ENCODE measurements around the gene PLEKHM3. TPM values are rescaled to one million over a fixed set of nuclear protein-coding genes. Genes with fewer than 3 reads are reported as not detected.

Gene PLEKHM3
- total and polyA plus RNA-seq, 2 of the 13 experiments (the other 11 are each of a cell fraction or from before 2014, with no cell fraction given), result 4.5 to 4.7 TPM

GRCh38 chr2:207819839-207820784, 205.2 kb downstream of the PLEKHM3 start (continued):
- TF ChIP-seq GLI4 (CRISPR knock-in tag; IDR thresholded peaks at IDR 0.05; ENCODE audit: borderline replicate concordance) (no peak), RBAK (CRISPR knock-in tag; IDR thresholded peaks at IDR 0.05) (peak; percentile 51; the same call in 1 of the 2 replicates), RORA (CRISPR knock-in tag; IDR thresholded peaks at IDR 0.05) (no peak), ZNF552 (CRISPR knock-in tag; IDR thresholded peaks at IDR 0.05; ENCODE audit: borderline replicate concordance) (no peak), CEBPG (CRISPR knock-in tag; IDR thresholded peaks at IDR 0.05) (peak; percentile 76), ZBTB38 (CRISPR knock-in tag; IDR thresholded peaks at IDR 0.05) (no peak), KMT2A (CRISPR knock-in tag; IDR thresholded peaks at IDR 0.05) (peak; percentile 47), PBX3 (CRISPR knock-in tag; IDR thresholded peaks at IDR 0.05; ENCODE audit: borderline replicate concordance) (no peak), ZNF205 (CRISPR knock-in tag; IDR thresholded peaks at IDR 0.05) (0 out of 2 replicates have a peak, but pooled peaks have one; percentile 76), SMYD3 (CRISPR knock-in tag; IDR thresholded peaks at IDR 0.05) (0 out of 2 replicates have a peak, but pooled peaks have one; percentile 53), NFKBIZ (CRISPR knock-in tag; IDR thresholded peaks at IDR 0.05) (peak; percentile 1), ZBTB37 (CRISPR knock-in tag; IDR thresholded peaks at IDR 0.05) (0 out of 2 replicates have a peak, but pooled peaks have one; percentile 47), ZNF660 (CRISPR knock-in tag; IDR thresholded peaks at IDR 0.05; ENCODE audit: borderline replicate concordance, low read depth) (no peak), GABPB1 (CRISPR knock-in tag; IDR thresholded peaks at IDR 0.05) (0 out of 2 replicates have a peak, but pooled peaks have one; percentile 31), ZNF292 (CRISPR knock-in tag; IDR thresholded peaks at IDR 0.05; ENCODE audit: borderline replicate concordance, low read depth) (peak; percentile 37; the same call in 1 of the 2 replicates), GPN1 (CRISPR knock-in tag; IDR thresholded peaks at IDR 0.05; ENCODE audit: borderline replicate concordance) (no peak), ZBTB7A (CRISPR knock-in tag; IDR thresholded peaks at IDR 0.05) (no peak), TOE1 (CRISPR knock-in tag; IDR thresholded peaks at IDR 0.05) (no peak), SRSF9 (IDR thresholded peaks at IDR 0.05; ENCODE audit: borderline replicate concordance, insufficient read depth, low read depth, low read length, poor library complexity, severe bottlenecking) (no peak), NFYB (CRISPR knock-in tag; IDR thresholded peaks at IDR 0.05) (peak; percentile 34; the same call in 1 of the 2 replicates), ZNF230 (CRISPR knock-in tag; IDR thresholded peaks at IDR 0.05) (0 out of 2 replicates have a peak, but pooled peaks have one; percentile 30), FOXA3 (CRISPR knock-in tag; IDR thresholded peaks at IDR 0.05) (peak; percentile 85), ZNF619 (CRISPR knock-in tag; IDR thresholded peaks at IDR 0.05) (no peak)
- TF ChIP-seq, protein P1, sequence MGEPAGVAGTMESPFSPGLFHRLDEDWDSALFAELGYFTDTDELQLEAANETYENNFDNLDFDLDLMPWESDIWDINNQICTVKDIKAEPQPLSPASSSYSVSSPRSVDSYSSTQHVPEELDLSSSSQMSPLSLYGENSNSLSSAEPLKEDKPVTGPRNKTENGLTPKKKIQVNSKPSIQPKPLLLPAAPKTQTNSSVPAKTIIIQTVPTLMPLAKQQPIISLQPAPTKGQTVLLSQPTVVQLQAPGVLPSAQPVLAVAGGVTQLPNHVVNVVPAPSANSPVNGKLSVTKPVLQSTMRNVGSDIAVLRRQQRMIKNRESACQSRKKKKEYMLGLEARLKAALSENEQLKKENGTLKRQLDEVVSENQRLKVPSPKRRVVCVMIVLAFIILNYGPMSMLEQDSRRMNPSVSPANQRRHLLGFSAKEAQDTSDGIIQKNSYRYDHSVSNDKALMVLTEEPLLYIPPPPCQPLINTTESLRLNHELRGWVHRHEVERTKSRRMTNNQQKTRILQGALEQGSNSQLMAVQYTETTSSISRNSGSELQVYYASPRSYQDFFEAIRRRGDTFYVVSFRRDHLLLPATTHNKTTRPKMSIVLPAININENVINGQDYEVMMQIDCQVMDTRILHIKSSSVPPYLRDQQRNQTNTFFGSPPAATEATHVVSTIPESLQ (CRISPR knock-in tag; conservative IDR thresholded peaks at IDR 0.05), result peak; percentile 37; the same call in 1 of the 2 replicates

All from HepG2 (cell line).